AG09309 (cell line): ENCODE data around the gene SH2D1B.
"Not testable (repeated sequence)": the region's sequence is repeated elsewhere in the genome, so short reads cannot be mapped to it uniquely, and the experiment has no call there.

ENCODE experiments used
- DNase-seq: peaks from one replicate; pipeline ENCODE4 v3.0.0-alpha.2; 2010; ENCODE audit warnings: low read depth
- H3K4me3 ChIP-seq: 2 replicates; pipeline ENCODE4 v1.5.1; 2011; ENCODE audit warnings: mild to moderate bottlenecking, low read depth, low read length, moderate library complexity; ENCODE audit not compliant: control insufficient read depth
- TF ChIP-seq, protein P1 (sequence below): IDR thresholded peaks from 2 replicates; pipeline ENCODE4 v1.5.1; 2011; ENCODE audit warnings: mild to moderate bottlenecking, low read depth, low read length, inconsistent platforms; ENCODE audit not compliant: insufficient read depth, control insufficient read depth; ENCODE audit errors: missing control alignments

Gene SH2D1B

DNA sequence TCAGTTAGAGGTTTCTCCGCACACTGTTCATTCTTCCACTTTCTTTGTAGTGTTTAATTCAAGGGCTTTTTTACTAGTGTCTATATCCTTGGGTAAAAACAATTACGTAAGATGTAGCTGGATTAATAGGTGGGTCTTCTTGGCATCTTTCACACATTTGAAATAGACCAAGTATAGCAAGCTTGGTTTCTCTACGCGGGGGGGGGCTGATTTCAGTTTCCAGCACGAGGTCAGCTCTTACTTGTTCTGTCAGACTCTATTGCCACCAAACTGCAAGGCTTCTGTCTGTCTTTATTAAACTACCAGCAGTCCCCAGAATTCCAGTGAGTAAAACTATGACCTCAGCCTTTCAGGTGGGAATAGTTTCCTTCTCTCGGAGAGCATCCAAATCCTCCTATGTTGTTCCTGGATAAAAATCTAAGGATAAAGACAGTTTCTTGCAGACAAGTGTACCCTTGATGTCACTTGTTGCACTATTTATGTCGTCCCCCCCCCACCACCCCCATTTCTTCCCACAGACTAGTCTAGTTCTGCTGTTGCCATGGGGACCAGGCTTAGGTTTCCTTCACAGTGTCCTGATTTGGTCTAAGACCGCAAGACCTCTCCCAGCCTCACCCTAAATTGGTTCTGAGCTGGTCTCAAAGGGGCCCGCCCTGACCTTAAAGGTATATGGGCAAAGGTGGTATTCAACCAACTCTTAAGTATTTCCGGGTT, 52.3 kb downstream of the SH2D1B start:
- TF ChIP-seq, protein P1, sequence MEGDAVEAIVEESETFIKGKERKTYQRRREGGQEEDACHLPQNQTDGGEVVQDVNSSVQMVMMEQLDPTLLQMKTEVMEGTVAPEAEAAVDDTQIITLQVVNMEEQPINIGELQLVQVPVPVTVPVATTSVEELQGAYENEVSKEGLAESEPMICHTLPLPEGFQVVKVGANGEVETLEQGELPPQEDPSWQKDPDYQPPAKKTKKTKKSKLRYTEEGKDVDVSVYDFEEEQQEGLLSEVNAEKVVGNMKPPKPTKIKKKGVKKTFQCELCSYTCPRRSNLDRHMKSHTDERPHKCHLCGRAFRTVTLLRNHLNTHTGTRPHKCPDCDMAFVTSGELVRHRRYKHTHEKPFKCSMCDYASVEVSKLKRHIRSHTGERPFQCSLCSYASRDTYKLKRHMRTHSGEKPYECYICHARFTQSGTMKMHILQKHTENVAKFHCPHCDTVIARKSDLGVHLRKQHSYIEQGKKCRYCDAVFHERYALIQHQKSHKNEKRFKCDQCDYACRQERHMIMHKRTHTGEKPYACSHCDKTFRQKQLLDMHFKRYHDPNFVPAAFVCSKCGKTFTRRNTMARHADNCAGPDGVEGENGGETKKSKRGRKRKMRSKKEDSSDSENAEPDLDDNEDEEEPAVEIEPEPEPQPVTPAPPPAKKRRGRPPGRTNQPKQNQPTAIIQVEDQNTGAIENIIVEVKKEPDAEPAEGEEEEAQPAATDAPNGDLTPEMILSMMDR: no peak
- DNase-seq: no peak
- H3K4me3 ChIP-seq: no peak overlapping the region

DNA sequence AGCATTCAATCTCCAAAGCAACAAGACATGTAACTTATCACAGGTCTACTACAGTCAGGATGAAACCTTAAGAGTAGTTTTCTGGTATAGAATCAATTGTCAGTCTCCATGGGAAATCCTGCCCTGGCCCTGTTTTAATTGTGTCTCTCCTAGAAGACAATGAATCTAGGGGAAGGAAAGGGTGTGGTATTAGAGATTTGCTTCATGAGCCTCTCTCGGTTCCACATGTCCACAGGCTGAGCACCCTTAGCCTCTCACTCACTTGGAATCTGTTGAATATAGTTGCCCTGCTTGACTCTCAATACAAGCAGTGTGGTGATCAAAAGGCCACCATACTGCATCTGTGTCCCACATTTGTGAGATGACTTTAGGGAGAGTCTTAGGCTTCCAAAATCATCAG, 53.0 kb downstream of the SH2D1B start:
- no peak for DNase-seq
- H3K4me3 ChIP-seq: no peak overlapping the region
- TF ChIP-seq, protein P1: no peak

DNA sequence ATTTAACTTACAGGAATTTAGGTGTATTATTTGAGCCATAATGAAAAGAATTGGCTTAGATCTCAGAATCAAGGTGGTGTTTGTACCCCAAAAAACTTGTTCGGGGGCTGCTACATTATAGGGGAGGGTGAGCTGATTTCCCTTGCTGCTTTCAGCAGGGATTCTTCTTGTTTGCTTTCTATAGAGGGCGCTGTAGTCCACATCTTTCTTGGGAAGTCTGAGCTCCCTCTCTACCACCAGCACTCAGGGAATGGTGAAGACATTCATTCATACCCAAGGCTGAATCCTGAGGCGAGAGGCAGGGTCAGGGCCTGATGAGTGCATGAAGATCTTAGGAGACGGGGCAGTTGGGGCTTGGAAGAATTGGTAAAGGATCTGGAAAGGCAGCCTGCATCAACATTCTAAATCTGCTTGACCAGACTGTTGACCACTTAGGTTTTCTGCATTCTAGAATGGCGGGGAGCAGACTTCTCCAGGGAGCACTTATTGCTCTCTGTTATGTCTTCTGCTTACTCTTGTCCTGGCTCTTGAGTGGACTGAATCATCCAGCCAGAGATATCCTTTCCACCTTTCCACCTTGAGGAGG, 54.2 kb downstream of the SH2D1B start:
- no peak overlapping the region for H3K4me3 ChIP-seq
- peak; percentile 16 for DNase-seq
- TF ChIP-seq, protein P1: peak; percentile 51

DNA sequence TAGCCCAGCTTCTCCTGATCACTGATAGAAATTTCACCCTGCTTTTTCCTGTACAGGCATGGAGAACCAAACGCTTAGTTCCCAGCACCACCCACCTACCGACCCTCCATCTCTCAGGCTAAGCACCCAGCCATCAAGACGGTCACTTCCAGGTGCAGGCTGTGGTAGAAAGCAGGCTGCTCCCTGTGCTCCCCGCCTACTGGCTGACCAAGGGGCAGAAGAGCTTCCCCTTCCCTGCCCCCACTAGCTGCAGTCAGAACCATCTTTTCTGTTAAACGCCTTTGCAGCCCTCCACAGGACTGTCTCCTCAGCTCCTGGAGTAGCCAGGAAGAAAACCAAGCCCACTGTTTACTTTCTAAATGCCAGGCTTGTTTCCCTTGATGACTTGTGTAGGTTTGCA, 58.2 kb downstream of the SH2D1B start:
- no peak overlapping the region for H3K4me3 ChIP-seq
- TF ChIP-seq, protein P1: no peak
- DNase-seq: no peak

DNA sequence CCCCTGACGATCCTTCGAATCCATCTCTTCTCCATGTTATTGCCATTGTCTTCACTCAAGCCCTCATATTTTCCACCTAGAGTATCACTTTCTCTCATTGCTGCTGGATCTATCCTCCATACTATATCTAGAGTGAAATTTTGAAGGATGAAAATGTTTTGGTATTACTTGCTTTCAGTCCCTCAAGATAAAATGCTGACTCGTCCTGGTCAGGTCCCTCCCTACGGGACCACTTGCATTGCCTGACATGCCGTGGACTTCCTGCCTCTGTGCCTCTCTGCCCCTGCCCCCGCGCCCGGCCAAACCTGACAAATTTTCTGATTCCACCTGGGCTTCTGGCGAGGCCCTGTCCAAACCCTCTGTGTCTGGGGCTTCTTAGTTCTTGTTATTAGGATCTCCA, 58.9 kb downstream of the SH2D1B start:
- TF ChIP-seq, protein P1: no peak
- no peak for DNase-seq
- H3K4me3 ChIP-seq: no peak overlapping the region

- DNase-seq, H3K4me3 ChIP-seq: not testable (repeated sequence)
Observed at GRCh38 chr1:162351874-162352273, 60.1 kb downstream of the SH2D1B start.

- TF ChIP-seq, protein P1: no peak
- H3K4me3 ChIP-seq: no peak overlapping the region
- no peak for DNase-seq
Observed at GRCh38 chr1:162351246-162351842, 60.6 kb downstream of the SH2D1B start.
